CD1c-positive myeloid dendritic cell (primary cell): ENCODE data around the gene RNF2.
A peak's percentile ranks its signal among the peaks of the same experiment; 100 is the strongest.
"Not testable (repeated sequence)": the region's sequence is repeated elsewhere in the genome, so short reads cannot be mapped to it uniquely, and the experiment has no call there.

Experiments used
- DNase-seq: peaks from one replicate; pipeline ENCODE4 v3.0.0-alpha.2; 2016; ENCODE audit errors: extremely low spot score

RNF2 gene

GRCh38 chr1:185050823-185051451 is 5.6 kb downstream of the RNF2 start:
- peak; percentile 70 for DNase-seq

GRCh38 chr1:185053204-185053603 is 7.8 kb downstream of the RNF2 start:
- DNase-seq = no peak

- DNase-seq = no peak
Measured at GRCh38 chr1:185054365-185055060, 9.2 kb downstream of the RNF2 start.

- no peak for DNase-seq
Measured at GRCh38 chr1:185058110-185058509, 12.8 kb downstream of the RNF2 start.

GRCh38 chr1:185058876-185059275 is 13.5 kb downstream of the RNF2 start:
- peak; percentile 18 for DNase-seq

GRCh38 chr1:185059950-185060571 is 14.7 kb downstream of the RNF2 start:
- DNase-seq = peak; percentile 23

GRCh38 chr1:185062710-185063370 is 17.5 kb downstream of the RNF2 start:
- DNase-seq = peak; percentile 67

GRCh38 chr1:185063719-185064118 is 18.4 kb downstream of the RNF2 start:
- DNase-seq = no peak

GRCh38 chr1:185065006-185065405 is 19.6 kb downstream of the RNF2 start:
- not testable (repeated sequence) for DNase-seq

- DNase-seq = no peak
Measured at GRCh38 chr1:185066181-185066580, 20.8 kb downstream of the RNF2 start.

GRCh38 chr1:185068341-185068740 is 23.0 kb downstream of the RNF2 start:
- DNase-seq = no peak

GRCh38 chr1:185069202-185069772 is 23.9 kb downstream of the RNF2 start:
- DNase-seq = no peak

- no peak for DNase-seq
Measured at GRCh38 chr1:185070051-185070450, 24.7 kb downstream of the RNF2 start.

GRCh38 chr1:185073725-185074124 is 28.4 kb downstream of the RNF2 start:
- DNase-seq = no peak

GRCh38 chr1:185074307-185074706 is 28.9 kb downstream of the RNF2 start:
- DNase-seq = no peak

- DNase-seq = no peak
Measured at GRCh38 chr1:185075476-185075875, 30.1 kb downstream of the RNF2 start.

- no peak for DNase-seq
Measured at GRCh38 chr1:185077374-185077773, 32.0 kb downstream of the RNF2 start.

- DNase-seq = no peak
Measured at GRCh38 chr1:185080422-185080821, 35.1 kb downstream of the RNF2 start.

- no peak for DNase-seq
Measured at GRCh38 chr1:185083818-185084217, 38.5 kb downstream of the RNF2 start.

- no peak for DNase-seq
Measured at GRCh38 chr1:185087101-185087500, 41.7 kb downstream of the RNF2 start.

GRCh38 chr1:185087746-185088145 is 42.4 kb downstream of the RNF2 start:
- DNase-seq = no peak

GRCh38 chr1:185091480-185091879 is 46.1 kb downstream of the RNF2 start:
- no peak for DNase-seq
